Activated naive CD4-positive, alpha-beta T cell treated with anti-CD3 and anti-CD28 coated beads, Interleukin-2, amount 10 ng/mL, durations not matched to agents 7 days and 5 days (primary cell): ENCODE results near the gene RXRA.

Experiments used
- CTCF ChIA-PET: fragments of 350-600 bp; sonication (Branson Sonifier 250); formaldehyde crosslinking; loops from one replicate; lab custom pipeline; 2021; ENCODE audit warnings: antibody characterized with exemption; lab: Charles Lee
- DNase-seq: peaks from one replicate; pipeline ENCODE4 v3.0.0-alpha.2; 2020
- H3K27ac Mint-ChIP-seq: one replicate; pipeline ENCODE4 v1.8.0; 2021; ENCODE audit warnings: mild to moderate bottlenecking, moderate library complexity, mixed read lengths
- H3K27me3 Mint-ChIP-seq: one replicate; pipeline ENCODE4 v1.8.0; 2021; ENCODE audit warnings: mild to moderate bottlenecking, mixed read lengths
- H3K36me3 Mint-ChIP-seq: one replicate; pipeline ENCODE4 v1.8.0; 2021; ENCODE audit warnings: mixed read lengths
- H3K4me1 Mint-ChIP-seq: one replicate; pipeline ENCODE4 v1.8.0; 2021; ENCODE audit warnings: mixed read lengths
- H3K4me3 Mint-ChIP-seq: one replicate; pipeline ENCODE4 v1.8.0; 2021; ENCODE audit warnings: mild to moderate bottlenecking, moderate library complexity, mixed read lengths
- H3K9me3 Mint-ChIP-seq: one replicate; pipeline ENCODE4 v1.8.0; 2021; ENCODE audit warnings: mixed read lengths

The RXRA gene

DNA sequence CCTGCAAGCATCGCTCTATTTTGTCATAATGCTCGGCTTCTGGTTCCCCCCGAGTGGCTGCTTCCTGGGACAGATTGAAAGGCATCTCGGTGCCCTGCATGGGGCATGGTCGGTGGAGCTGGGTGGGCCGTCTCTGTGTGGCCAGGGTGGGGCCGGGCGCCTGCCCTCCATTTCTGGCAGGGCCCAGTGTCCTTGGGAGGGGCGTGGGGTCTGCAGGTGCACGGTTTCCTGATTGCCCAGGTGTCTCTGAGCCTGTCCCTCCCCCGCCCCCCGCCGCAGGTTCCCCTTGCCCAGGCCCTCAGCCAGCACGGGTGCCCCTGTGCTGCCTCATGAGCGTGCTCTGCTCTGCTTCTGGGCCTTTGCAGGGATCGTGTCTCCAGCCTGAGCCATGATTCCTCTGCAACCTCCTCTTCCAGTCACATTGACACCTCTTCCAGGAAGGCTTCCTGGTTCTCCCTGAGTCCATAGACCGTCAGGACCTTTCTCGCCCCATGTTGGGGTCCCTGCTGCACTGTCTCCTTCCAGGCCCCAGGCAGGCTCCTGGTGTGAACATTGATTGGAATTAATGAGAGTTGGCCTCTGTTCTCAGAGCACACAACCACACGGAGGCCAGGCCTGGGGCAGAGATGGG is 90.2 kb downstream of the RXRA start:
- CTCF ChIA-PET, result no interaction called here
- Mint-ChIP-seq H3K27ac (no peak overlapping the region), H3K4me1 (no peaks in the 10 kb centered on the region), H3K27me3 (peaks cover 4% of the 10 kb centered on the region), H3K9me3 (no peaks in the 10 kb centered on the region), H3K4me3 (no peak overlapping the region), H3K36me3 (no peaks in the 10 kb centered on the region)
- no peak for DNase-seq

- no peak overlapping the region for H3K27ac Mint-ChIP-seq
- DNase-seq, result no peak
- H3K27me3 Mint-ChIP-seq, result peaks cover 4% of the 10 kb centered on the region
- CTCF ChIA-PET, result no interaction called here
- no peaks in the 10 kb centered on the region for H3K4me1 Mint-ChIP-seq
- no peak overlapping the region for H3K4me3 Mint-ChIP-seq
- H3K9me3 Mint-ChIP-seq, result no peaks in the 10 kb centered on the region
- H3K36me3 Mint-ChIP-seq, result no peaks in the 10 kb centered on the region
Observed at GRCh38 chr9:134418354-134418753, 92.1 kb downstream of the RXRA start.

- Mint-ChIP-seq H3K36me3 (no peaks in the 10 kb centered on the region), H3K9me3 (no peaks in the 10 kb centered on the region), H3K4me1 (no peaks in the 10 kb centered on the region), H3K4me3 (no peak overlapping the region), H3K27ac (no peak overlapping the region), H3K27me3 (peaks cover 4% of the 10 kb centered on the region)
- CTCF ChIA-PET, result no interaction called here
- no peak for DNase-seq
Observed at GRCh38 chr9:134419000-134419683, 92.9 kb downstream of the RXRA start.

GRCh38 chr9:134419684-134420076 is 93.4 kb downstream of the RXRA start:
- Mint-ChIP-seq H3K4me1 (no peaks in the 10 kb centered on the region), H3K9me3 (no peaks in the 10 kb centered on the region), H3K27me3 (peaks cover 4% of the 10 kb centered on the region), H3K4me3 (no peak overlapping the region), H3K36me3 (no peaks in the 10 kb centered on the region), H3K27ac (no peak overlapping the region)
- DNase-seq, result no peak
- CTCF ChIA-PET, result no interaction called here

DNA sequence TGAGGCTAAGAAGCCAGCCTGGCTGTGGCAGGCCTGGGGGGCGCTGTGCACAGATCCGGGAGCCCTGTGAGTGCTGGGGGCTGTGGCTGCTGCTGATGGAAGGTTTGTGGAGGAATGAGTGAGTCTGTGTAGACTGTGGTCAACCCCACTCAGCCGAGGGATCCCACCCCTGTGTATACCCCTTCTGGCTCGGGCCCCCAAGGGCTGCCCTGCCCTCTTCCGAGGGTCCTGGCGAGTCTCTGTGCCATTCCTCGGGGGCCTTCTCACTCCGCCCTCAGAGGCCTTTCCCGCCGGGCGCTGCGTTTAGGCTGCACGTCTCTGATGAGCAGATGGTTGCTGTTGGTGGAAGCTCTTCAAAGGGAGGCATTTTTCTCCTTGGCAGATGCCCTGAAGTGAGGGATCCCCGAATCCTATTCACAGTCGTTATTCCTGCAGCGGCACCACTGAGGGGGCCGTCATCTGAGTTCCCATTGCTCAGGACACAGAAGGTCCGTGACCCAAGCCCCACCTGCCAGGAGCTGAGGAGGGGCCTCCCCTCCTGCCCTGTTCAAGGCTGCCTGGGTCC is 94.1 kb downstream of the RXRA start:
- H3K27me3 Mint-ChIP-seq, result peaks cover 3% of the 10 kb centered on the region
- no peaks in the 10 kb centered on the region for H3K4me1 Mint-ChIP-seq
- H3K9me3 Mint-ChIP-seq, result no peaks in the 10 kb centered on the region
- no peak overlapping the region for H3K27ac Mint-ChIP-seq
- no peak overlapping the region for H3K4me3 Mint-ChIP-seq
- H3K36me3 Mint-ChIP-seq, result no peaks in the 10 kb centered on the region
- no peak for DNase-seq
- CTCF ChIA-PET, result no interaction called here

GRCh38 chr9:134420974-134421432 is 94.7 kb downstream of the RXRA start:
- Mint-ChIP-seq H3K9me3 (no peaks in the 10 kb centered on the region), H3K27ac (no peak overlapping the region), H3K4me3 (no peak overlapping the region), H3K36me3 (no peaks in the 10 kb centered on the region), H3K4me1 (no peaks in the 10 kb centered on the region), H3K27me3 (no peaks in the 10 kb centered on the region)
- CTCF ChIA-PET, result no interaction called here
- DNase-seq, result no peak

GRCh38 chr9:134421888-134422287 is 95.6 kb downstream of the RXRA start:
- no peaks in the 10 kb centered on the region for H3K27me3 Mint-ChIP-seq
- H3K4me1 Mint-ChIP-seq, result no peaks in the 10 kb centered on the region
- no peaks in the 10 kb centered on the region for H3K9me3 Mint-ChIP-seq
- CTCF ChIA-PET, result no interaction called here
- no peak overlapping the region for H3K27ac Mint-ChIP-seq
- no peak overlapping the region for H3K4me3 Mint-ChIP-seq
- H3K36me3 Mint-ChIP-seq, result no peaks in the 10 kb centered on the region
- DNase-seq, result no peak

DNA sequence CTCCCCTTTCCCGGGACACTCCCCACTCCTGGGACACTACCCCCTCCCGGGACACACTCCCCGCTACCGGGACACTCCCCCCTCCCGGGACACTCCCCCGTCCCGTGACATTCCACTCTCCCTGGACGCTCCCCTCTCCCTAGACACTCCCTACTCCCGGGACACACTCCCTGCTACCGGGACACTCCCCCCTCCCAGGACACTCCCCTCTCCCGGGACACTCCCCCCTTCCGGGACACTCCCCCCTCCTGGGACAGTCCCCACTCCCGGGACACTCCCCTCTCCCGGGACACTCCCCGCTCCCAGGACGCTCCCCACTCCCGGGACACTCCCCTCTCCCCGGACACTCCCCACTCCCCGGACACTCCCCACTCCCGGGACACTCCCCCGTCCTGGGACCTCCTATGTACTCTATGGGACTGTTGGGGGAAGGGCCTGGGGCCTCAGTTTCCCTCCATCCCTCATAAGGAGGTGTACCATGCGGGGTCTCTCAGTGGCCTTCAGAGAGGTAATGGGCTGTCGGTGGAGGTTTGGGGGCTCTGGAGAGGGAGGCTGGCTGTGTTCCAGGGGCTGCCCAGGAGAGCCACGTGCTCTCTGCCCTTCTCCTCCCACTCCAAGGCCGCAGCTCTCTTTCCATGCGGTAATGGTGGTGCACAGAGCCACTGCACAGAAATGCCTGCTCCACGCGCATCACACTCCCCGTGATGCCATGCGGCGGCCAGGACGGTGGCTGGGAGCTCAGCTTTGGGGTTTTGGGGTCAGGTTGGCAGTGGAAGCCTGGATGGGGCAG is 96.2 kb downstream of the RXRA start:
- H3K36me3 Mint-ChIP-seq, result no peaks in the 10 kb centered on the region
- CTCF ChIA-PET, result no interaction called here
- H3K9me3 Mint-ChIP-seq, result no peaks in the 10 kb centered on the region
- no peak overlapping the region for H3K27ac Mint-ChIP-seq
- no peaks in the 10 kb centered on the region for H3K27me3 Mint-ChIP-seq
- H3K4me3 Mint-ChIP-seq, result no peak overlapping the region
- H3K4me1 Mint-ChIP-seq, result no peaks in the 10 kb centered on the region
- DNase-seq, result no peak

DNA sequence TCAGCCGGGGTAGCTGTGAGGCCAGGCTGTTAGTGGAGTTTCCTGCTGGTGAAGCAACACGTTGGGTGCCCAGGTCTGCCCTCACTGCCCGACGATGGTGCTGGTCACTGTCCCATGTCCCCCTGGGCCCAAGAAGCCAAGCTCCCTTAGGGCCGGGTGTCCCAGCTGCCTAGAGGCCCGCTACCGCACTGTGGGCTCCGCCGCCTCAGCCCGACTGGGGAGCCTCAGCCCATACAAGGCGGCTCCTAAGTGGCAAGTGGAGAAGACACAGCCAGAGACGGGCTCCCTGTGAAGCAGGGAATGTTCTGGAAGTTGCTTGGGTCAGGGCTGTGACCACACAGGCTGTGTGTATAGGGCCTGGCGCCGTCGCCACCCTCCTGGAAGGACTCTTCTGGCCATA is 96.9 kb downstream of the RXRA start:
- Mint-ChIP-seq H3K27me3 (no peaks in the 10 kb centered on the region), H3K9me3 (no peaks in the 10 kb centered on the region), H3K27ac (no peak overlapping the region), H3K4me1 (no peaks in the 10 kb centered on the region), H3K36me3 (no peaks in the 10 kb centered on the region), H3K4me3 (no peak overlapping the region)
- no peak for DNase-seq
- CTCF ChIA-PET, result no interaction called here

DNA sequence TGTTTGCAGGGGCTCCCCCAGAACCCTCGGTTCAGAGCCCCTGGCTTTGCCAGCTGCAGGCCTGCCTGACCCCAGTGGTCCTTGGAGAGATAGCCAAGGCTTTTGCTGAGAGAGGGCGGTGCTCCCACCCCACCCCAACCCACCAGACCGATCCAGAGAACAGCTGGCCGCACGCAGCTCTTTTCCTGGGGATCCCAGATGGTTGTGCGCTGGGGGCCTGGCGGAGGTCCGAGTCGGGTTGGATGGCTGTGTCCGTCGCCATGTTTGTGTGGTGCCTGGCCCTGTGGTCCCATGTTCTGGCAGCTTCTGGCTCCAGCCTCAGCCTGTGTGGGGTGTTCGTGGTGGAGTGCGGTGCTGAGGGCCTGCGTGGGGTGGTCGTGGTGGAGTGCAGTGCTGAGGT is 97.5 kb downstream of the RXRA start:
- Mint-ChIP-seq H3K36me3 (no peaks in the 10 kb centered on the region), H3K4me3 (no peak overlapping the region), H3K9me3 (no peaks in the 10 kb centered on the region), H3K4me1 (no peaks in the 10 kb centered on the region), H3K27ac (no peak overlapping the region), H3K27me3 (no peaks in the 10 kb centered on the region)
- CTCF ChIA-PET, result no interaction called here
- no peak for DNase-seq

DNA sequence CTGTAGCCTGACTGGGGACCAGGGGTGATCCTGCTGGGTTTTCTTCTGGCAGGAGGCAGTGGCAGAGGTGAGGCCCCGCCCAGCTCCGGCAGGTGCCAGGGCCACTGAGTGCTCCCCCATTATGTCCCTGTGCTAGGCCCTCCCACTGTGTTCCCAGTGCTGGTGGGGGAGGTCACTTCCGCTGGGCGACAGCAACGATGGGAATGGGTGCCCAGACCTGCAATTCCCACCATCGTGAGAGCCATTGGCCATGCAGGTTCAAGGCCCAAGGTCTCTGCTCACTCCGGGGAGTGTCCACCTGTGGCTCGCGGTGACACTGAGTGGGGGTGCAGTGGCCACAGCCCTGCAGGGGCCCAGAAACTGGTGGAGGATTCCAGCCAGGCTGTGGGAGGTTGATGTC is 98.6 kb downstream of the RXRA start:
- H3K9me3 Mint-ChIP-seq, result no peaks in the 10 kb centered on the region
- H3K4me3 Mint-ChIP-seq, result no peak overlapping the region

GRCh38 chr9:134425401-134425800 is 99.1 kb downstream of the RXRA start:
- Mint-ChIP-seq H3K27ac (no peak overlapping the region), H3K27me3 (no peaks in the 10 kb centered on the region), H3K9me3 (no peaks in the 10 kb centered on the region), H3K36me3 (no peaks in the 10 kb centered on the region), H3K4me3 (no peak overlapping the region), H3K4me1 (no peaks in the 10 kb centered on the region)
- CTCF ChIA-PET, result no interaction called here
- DNase-seq, result no peak

More for the DNA sequence above, 98.6 kb downstream of the RXRA start:
- no peaks in the 10 kb centered on the region for H3K4me1 Mint-ChIP-seq
- no peaks in the 10 kb centered on the region for H3K27me3 Mint-ChIP-seq
- DNase-seq, result no peak
- CTCF ChIA-PET, result no interaction called here
- H3K36me3 Mint-ChIP-seq, result no peaks in the 10 kb centered on the region
- H3K27ac Mint-ChIP-seq, result no peak overlapping the region

DNA sequence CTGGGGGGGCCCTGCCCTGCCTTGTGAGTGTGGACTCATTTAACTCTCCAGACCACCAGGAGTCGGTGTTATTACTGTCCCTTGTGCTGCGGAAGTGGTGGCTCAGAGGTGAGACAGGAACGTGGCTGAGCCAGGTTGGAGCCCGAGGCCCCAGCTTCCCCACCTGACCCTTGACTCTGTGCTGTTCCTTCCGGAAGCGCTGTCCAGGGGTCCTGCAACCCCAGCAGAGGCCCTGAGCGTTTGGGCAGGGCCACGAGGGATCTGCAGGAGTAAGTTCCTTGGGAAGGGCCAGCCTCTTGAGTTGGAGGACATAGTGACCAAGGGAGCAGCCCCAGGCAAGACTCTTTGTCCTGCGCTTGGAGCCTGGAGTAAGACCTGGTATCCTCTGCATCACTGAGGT is 99.6 kb downstream of the RXRA start:
- CTCF ChIA-PET, result no interaction called here
- no peaks in the 10 kb centered on the region for H3K4me1 Mint-ChIP-seq
- H3K27me3 Mint-ChIP-seq, result no peaks in the 10 kb centered on the region
- no peaks in the 10 kb centered on the region for H3K9me3 Mint-ChIP-seq
- DNase-seq, result no peak
- no peak overlapping the region for H3K4me3 Mint-ChIP-seq
- no peak overlapping the region for H3K27ac Mint-ChIP-seq
- H3K36me3 Mint-ChIP-seq, result no peaks in the 10 kb centered on the region

DNA sequence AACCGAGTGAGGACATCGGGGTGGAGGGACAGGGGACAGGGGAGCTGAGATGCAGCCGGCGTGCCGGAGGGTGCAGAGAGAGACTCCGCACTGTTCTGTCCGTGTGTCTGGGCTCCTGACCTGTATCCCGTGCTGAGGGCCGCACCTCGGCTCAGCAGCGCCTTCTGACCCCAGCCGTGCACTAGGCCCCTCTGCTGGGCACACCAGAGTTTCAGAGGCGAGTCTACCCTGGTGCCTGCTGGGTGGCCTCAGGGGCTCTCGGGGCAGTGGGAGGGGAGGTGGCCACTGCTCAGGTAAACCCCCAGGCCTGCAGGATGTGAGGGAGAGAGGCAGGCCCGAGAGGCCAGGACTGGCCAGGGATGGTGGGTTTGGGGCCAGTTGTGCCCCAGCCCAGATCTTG is 100.2 kb downstream of the RXRA start:
- Mint-ChIP-seq H3K4me3 (no peak overlapping the region), H3K9me3 (no peaks in the 10 kb centered on the region), H3K4me1 (no peaks in the 10 kb centered on the region), H3K27me3 (no peaks in the 10 kb centered on the region), H3K27ac (no peak overlapping the region), H3K36me3 (no peaks in the 10 kb centered on the region)
- DNase-seq, result no peak
- CTCF ChIA-PET, result no interaction called here
